GM12878 (cell line): ENCODE data around the gene ADCY5. TPM values are rescaled to one million over a fixed set of nuclear protein-coding genes. Genes with fewer than 3 reads are reported as not detected.

ENCODE experiments used
- ATAC-seq: fragments of 200-7000 bp; cut with Tn5 transposase; 3 replicates; pipeline ENCODE4 v1.9.1; 2020; ENCODE audit warnings: mild to moderate bottlenecking, moderate library complexity
- BruUV-seq: library from RNA; stranded (reverse); fragments of 400-500 nt; replicated peaks from 2 replicates; lab custom pipeline; 2021; lab: Mats Ljungman, UMichigan
- CTCF ChIA-PET: fragments of 300-600 bp; sonication (Branson Sonifier 250); formaldehyde crosslinking; extraction: SDS; loops from one replicate; lab custom pipeline; 2021; ENCODE audit warnings: inconsistent platforms; lab: Yijun Ruan, JAX
- POLR2A ChIA-PET: fragments of 350-600 bp; formaldehyde crosslinking; extraction: SDS; loops from one replicate; lab custom pipeline; 2021; ENCODE audit warnings: inconsistent platforms; lab: Charles Lee
- RAD21 ChIA-PET: fragments of 300-600 bp; sonication (Branson Sonifier 250); formaldehyde crosslinking; loops from one replicate; lab custom pipeline; 2023; ENCODE audit warnings: antibody characterized with exemption; ENCODE audit not compliant: unreplicated experiment; lab: Charles Lee
- SMC1A ChIA-PET: fragments of 300-600 bp; sonication (Branson Sonifier 250); formaldehyde crosslinking; loops from one replicate; lab custom pipeline; 2023; ENCODE audit not compliant: unreplicated experiment, uncharacterized antibody; lab: Charles Lee
- DNase-seq: peaks from one replicate; pipeline ENCODE4 v3.0.0-alpha.2; 2011; ENCODE audit warnings: low read depth, low spot score
- FAIRE-seq: peaks from 3 replicates; lab custom pipeline; 2011; peaks lifted over from hg19 to GRCh38; lab: Jason Lieb, UNC
- H2AFZ ChIP-seq: 2 replicates; pipeline ENCODE4 v1.6.0; 2011; ENCODE audit warnings: low read depth, low read length, control low read depth; ENCODE audit not compliant: control insufficient read depth
- H3K27ac ChIP-seq: 2 replicates; pipeline ENCODE4 v1.5.1; 2011; ENCODE audit warnings: control low read depth; ENCODE audit not compliant: control insufficient read depth, insufficient read depth
- H3K27me3 ChIP-seq, 2 experiments: replicated peaks in 1 of 2; 2 replicates each; pipeline versions ENCODE4 v1.6.0 to v1.6.1; 2011; ENCODE audit warnings: low read length in 1 of 2; ENCODE audit not compliant: control insufficient read depth in 2 of 2, insufficient read depth in 2 of 2
- H3K36me3 ChIP-seq, 2 experiments: 2 replicates each; pipeline ENCODE4 v1.5.1; 2011; ENCODE audit warnings: low read length in 1 of 2; ENCODE audit not compliant: control insufficient read depth in 2 of 2, insufficient read depth in 2 of 2
- H3K4me1 ChIP-seq: 2 replicates; pipeline ENCODE4 v1.6.1; 2011; ENCODE audit warnings: mild to moderate bottlenecking, low read length, moderate library complexity, mixed read lengths; ENCODE audit not compliant: control insufficient read depth, insufficient read depth
- H3K4me2 ChIP-seq: 2 replicates; pipeline ENCODE4 v1.6.0; 2011; ENCODE audit warnings: control low read depth; ENCODE audit not compliant: control insufficient read depth, insufficient read depth
- H3K4me3 ChIP-seq: fragments of 200-600 bp; sonication (generic); 2 replicates; pipeline ENCODE4 v1.5.1; 2016
- H3K79me2 ChIP-seq: 2 replicates; pipeline ENCODE4 v1.6.0; 2011; ENCODE audit warnings: low read length; ENCODE audit not compliant: control insufficient read depth, insufficient read depth
- H3K9ac ChIP-seq: 2 replicates; pipeline ENCODE4 v1.8.0; 2011; ENCODE audit warnings: low read length, control low read depth, mixed read lengths; ENCODE audit not compliant: control insufficient read depth, insufficient read depth
- H3K9me3 ChIP-seq: replicated peaks from 3 replicates; pipeline ENCODE4 v1.5.1; 2011; ENCODE audit warnings: mild to moderate bottlenecking, low read length; ENCODE audit not compliant: control insufficient read depth, insufficient read depth
- H4K20me1 ChIP-seq: 2 replicates; pipeline ENCODE4 v1.6.0; 2011; ENCODE audit not compliant: control insufficient read depth, insufficient read depth
- BMI1 ChIP-seq: fragments of 450-650 bp; IDR thresholded peaks from 2 replicates; pipeline ENCODE4 v1.6.1; 2016; ENCODE audit warnings: mild to moderate bottlenecking, moderate library complexity, borderline replicate concordance
- MEF2B ChIP-seq: fragments of 450-650 bp; IDR thresholded peaks from 2 replicates; pipeline ENCODE4 v1.6.1; 2018; ENCODE audit warnings: mild to moderate bottlenecking, moderate library complexity; ENCODE audit not compliant: partially characterized antibody, poor library complexity, severe bottlenecking
- MTA3 ChIP-seq: IDR thresholded peaks from 2 replicates; pipeline ENCODE4 v1.6.1; 2012; ENCODE audit warnings: low read length, inconsistent platforms, borderline replicate concordance
- MYB ChIP-seq: fragments of 150-350 bp; IDR thresholded peaks from 2 replicates; pipeline ENCODE4 v1.6.1; 2014; ENCODE audit warnings: mild to moderate bottlenecking, low read depth, low read length, borderline replicate concordance
- NFIC ChIP-seq: IDR thresholded peaks from 2 replicates; pipeline ENCODE4 v1.6.1; 2012; ENCODE audit warnings: low read depth, mild to moderate bottlenecking, inconsistent platforms, low read length, moderate library complexity
- POLR2A ChIP-seq: IDR thresholded peaks from 2 replicates; pipeline ENCODE4 v1.6.1; 2011; ENCODE audit warnings: low read depth, mild to moderate bottlenecking, low read length
- POLR2AphosphoS5 ChIP-seq: IDR thresholded peaks from 2 replicates; pipeline ENCODE4 v1.6.1; 2011; ENCODE audit warnings: mild to moderate bottlenecking, low read length, inconsistent platforms
- SIX5 ChIP-seq: IDR thresholded peaks from 2 replicates; pipeline ENCODE4 v1.6.1; 2011; ENCODE audit warnings: mild to moderate bottlenecking, low read depth, low read length, moderate library complexity; ENCODE audit not compliant: severe bottlenecking
- SMC3 ChIP-seq: IDR thresholded peaks from 2 replicates; pipeline ENCODE4 v1.6.1; 2011; ENCODE audit warnings: low read length, improper control_type of control experiment, borderline replicate concordance
- SP1 ChIP-seq: IDR thresholded peaks from one replicate; pipeline ENCODE4 v1.6.1; 2011; ENCODE audit warnings: low read depth, low read length
- WRNIP1 ChIP-seq: IDR thresholded peaks from 2 replicates; pipeline ENCODE4 v1.6.1; 2011; ENCODE audit warnings: low read depth, low read length, improper control_type of control experiment, borderline replicate concordance
- YBX1 ChIP-seq: fragments of 450-650 bp; IDR thresholded peaks from 2 replicates; pipeline ENCODE4 v1.6.1; 2016; ENCODE audit warnings: antibody characterized with exemption
- WGBS: methylation state at CpG from one replicate; pipeline ENCODE4 v1.1.6; 2016; ENCODE audit warnings: low lambda C conversion rate; ENCODE audit not compliant: insufficient replicate concordance, insufficient coverage; ENCODE audit errors: missing lambda C conversion rate; 5-methylcytosine and 5-hydroxymethylcytosine counted together
- in situ Hi-C: fragments of 300-500 bp; cut with MboI; formaldehyde crosslinking; loops from 9 replicates; pipeline ENCODE4 v1.14.3; 2018; ENCODE audit warnings: mixed read lengths
- intact Hi-C: fragments of 100-400 bp; cut with micrococcal nuclease; formaldehyde crosslinking; loops from one replicate; pipeline ENCODE4 v1.14.2; 2022; ENCODE audit not compliant: unreplicated experiment
- polyA plus RNA-seq, 11 experiments: library from polyadenylated mRNA; depleted of rRNA in 4 of 11; unstranded in 6 of 11; stranded (reverse) in 5 of 11; fragments of >200 nt; fragmentation: Nextera tagmentation in 4 of 11; fragmentation: Illumina TruSeq in 1 of 11; extraction: Ambion mirVana in 4 of 11; extraction: Trizol in 1 of 11; gene quantifications; 1 replicate in 1 of 11; 2 replicates in 10 of 11; pipeline versions ENCODE4 v1.2.1 to v1.2.3, GENCODE V29; 2011 to 2016; ENCODE audit warnings: inconsistent platforms in 2 of 11, missing spikeins in 2 of 11, low read depth in 1 of 11
- total RNA-seq, 4 experiments: library from RNA; depleted of rRNA in 3 of 4; stranded (reverse); fragments of >200 nt in 3 of 4; fragmentation: Illumina TruSeq in 1 of 4; extraction: Trizol in 1 of 4; gene quantifications; 2 replicates each; pipeline versions ENCODE4 v1.2.1 to v1.2.3, GENCODE V29; 2013 to 2021
- TF ChIP-seq, protein P1 (sequence below): fragments of 450-650 bp; formaldehyde crosslinking; IDR thresholded peaks from 2 replicates; pipeline ENCODE4 v1.4.0; 2020; ENCODE audit warnings: mild to moderate bottlenecking, moderate library complexity

Gene ADCY5
- total and polyA plus RNA-seq, 10 of the 15 experiments (the other 5 are each of a cell fraction or from before 2014, with no cell fraction given) = under 0.01 to 0.24 (median 0.02) TPM; not detected in 4

GRCh38 chr3:123372686-123373473 is 76.0 kb downstream of the ADCY5 start:
- 34% methylated on average over 7 of the region's 7 CpGs for WGBS
- Histone ChIP-seq H4K20me1 (no peaks in the 10 kb centered on the region; the same call in 1 of the 2 replicates), H3K27ac (no peak overlapping the region), H3K4me3 (no peak overlapping the region), H3K36me3 (no peaks in the 10 kb centered on the region), H3K79me2 (no peaks in the 10 kb centered on the region), H2AFZ (no peak overlapping the region), H3K9me3 (no peaks in the 10 kb centered on the region; the same call in 2 of the 3 replicates), H3K4me2 (no peak overlapping the region), H3K9ac (no peak overlapping the region), H3K27me3 (no peaks in the 10 kb centered on the region), H3K4me1 (no peaks in the 10 kb centered on the region)
- ChIA-PET RAD21 (no interaction called here), SMC1A (interaction anchor here (1.2 kb wide), 1 partner anchor 16 kb away, joined by 4 read pairs; no protein-coding TSS in a partner anchor), CTCF (no interaction called here), POLR2A (no interaction called here)
- DNase-seq = no peak
- no peak for FAIRE-seq
- no TSS peak for BruUV-seq
- TF ChIP-seq BMI1 (no peak), SIX5 (no peak), MYB (no peak), WRNIP1 (no peak), NFIC (no peak), POLR2A (no peak), POLR2AphosphoS5 (no peak), MEF2B (no peak), YBX1 (no peak), SMC3 (no peak), SP1 (no peak), MTA3 (no peak)
- TF ChIP-seq, protein P1, sequence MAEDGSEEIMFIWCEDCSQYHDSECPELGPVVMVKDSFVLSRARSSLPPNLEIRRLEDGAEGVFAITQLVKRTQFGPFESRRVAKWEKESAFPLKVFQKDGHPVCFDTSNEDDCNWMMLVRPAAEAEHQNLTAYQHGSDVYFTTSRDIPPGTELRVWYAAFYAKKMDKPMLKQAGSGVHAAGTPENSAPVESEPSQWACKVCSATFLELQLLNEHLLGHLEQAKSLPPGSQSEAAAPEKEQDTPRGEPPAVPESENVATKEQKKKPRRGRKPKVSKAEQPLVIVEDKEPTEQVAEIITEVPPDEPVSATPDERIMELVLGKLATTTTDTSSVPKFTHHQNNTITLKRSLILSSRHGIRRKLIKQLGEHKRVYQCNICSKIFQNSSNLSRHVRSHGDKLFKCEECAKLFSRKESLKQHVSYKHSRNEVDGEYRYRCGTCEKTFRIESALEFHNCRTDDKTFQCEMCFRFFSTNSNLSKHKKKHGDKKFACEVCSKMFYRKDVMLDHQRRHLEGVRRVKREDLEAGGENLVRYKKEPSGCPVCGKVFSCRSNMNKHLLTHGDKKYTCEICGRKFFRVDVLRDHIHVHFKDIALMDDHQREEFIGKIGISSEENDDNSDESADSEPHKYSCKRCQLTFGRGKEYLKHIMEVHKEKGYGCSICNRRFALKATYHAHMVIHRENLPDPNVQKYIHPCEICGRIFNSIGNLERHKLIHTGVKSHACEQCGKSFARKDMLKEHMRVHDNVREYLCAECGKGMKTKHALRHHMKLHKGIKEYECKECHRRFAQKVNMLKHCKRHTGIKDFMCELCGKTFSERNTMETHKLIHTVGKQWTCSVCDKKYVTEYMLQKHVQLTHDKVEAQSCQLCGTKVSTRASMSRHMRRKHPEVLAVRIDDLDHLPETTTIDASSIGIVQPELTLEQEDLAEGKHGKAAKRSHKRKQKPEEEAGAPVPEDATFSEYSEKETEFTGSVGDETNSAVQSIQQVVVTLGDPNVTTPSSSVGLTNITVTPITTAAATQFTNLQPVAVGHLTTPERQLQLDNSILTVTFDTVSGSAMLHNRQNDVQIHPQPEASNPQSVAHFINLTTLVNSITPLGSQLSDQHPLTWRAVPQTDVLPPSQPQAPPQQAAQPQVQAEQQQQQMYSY (CRISPR knock-in tag) = no peak
- in situ Hi-C loops (no loop called here), intact Hi-C loops (no loop called here)
- no peak for ATAC-seq
